Measurements from ENCODE around the gene PARP11. TPM values are rescaled to one million over a fixed set of nuclear protein-coding genes. Genes with fewer than 3 reads are reported as not detected.

The PARP11 gene
- total RNA-seq, 4 donors from 2014 or later = 4.5 to 6.2 (median 5.0) TPM

GRCh38 chr12:3898756-3899155 is 25.6 kb upstream of the PARP11 start:
- no peaks in the 10 kb centered on the region for H3K36me3 ChIP-seq
- H3K4me1 ChIP-seq = no peaks in the 10 kb centered on the region
- TF ChIP-seq EP300 (IDR thresholded peaks at IDR 0.05; ENCODE audit: low read depth) (no peak), POLR2A (IDR thresholded peaks at IDR 0.05) (no peak), POLR2AphosphoS5 (IDR thresholded peaks at IDR 0.05) (no peak), CTCF (IDR thresholded peaks at IDR 0.05) (no peak)
- WGBS, 2 donors (ENCODE audit: low coverage in 1 of 2) = 88 to 89% methylated on average over 2 to 3 of the region's 3 CpGs
- DNase-seq = no peak
- intact Hi-C loops (cut with DNase I; ENCODE audit: low total_unique reads) = no loop called here
- H3K27ac ChIP-seq = no peak overlapping the region
- no peak overlapping the region for H3K4me3 ChIP-seq
- peaks cover 3% of the 10 kb centered on the region for H3K27me3 ChIP-seq
- no peaks in the 10 kb centered on the region for H3K9me3 ChIP-seq
- in situ Hi-C loops (cut with MboI; ENCODE audit: low pct_ligation_motif_present in 1 of 4, low pct_unique_long_range_greater_than_20kb in 1 of 4, low sequenced_read_pairs in 3 of 4) = loop anchor here in 2 of 4 donors (25.0 kb wide), 2 partner anchors 139 to 389 kb away; no protein-coding TSS in a partner anchor

DNA sequence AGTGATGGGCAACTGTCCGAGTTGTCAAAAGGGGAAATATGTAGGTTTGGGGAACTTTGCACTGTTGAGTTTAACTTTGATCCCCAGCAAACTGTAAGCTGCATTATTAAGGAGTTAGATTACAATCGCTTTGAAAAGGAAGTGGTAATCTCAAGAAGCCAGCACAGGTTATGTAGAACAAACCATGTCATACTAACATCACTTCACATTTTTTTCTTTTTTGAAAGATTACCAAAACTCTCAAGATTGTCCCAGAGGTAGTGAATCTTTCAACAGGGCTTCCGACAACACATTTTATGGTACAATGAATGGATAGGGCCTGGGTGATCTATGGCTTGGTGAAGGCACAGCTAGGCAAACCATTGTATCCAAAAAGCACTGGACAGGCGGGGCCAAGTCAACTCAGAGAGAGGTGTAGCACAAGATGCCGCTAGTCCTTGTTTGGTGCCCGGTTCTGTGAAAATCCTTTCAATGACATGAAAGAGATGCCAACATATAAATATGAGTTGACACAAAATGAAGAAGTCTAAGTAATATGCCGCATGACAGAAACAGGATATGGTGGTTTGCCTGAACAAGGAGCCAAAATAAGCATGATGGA is 24.3 kb upstream of the PARP11 start:
- TF ChIP-seq POLR2A (IDR thresholded peaks at IDR 0.05) (no peak), CTCF (IDR thresholded peaks at IDR 0.05) (no peak), POLR2AphosphoS5 (IDR thresholded peaks at IDR 0.05) (no peak), EP300 (IDR thresholded peaks at IDR 0.05; ENCODE audit: low read depth) (no peak)
- Histone ChIP-seq H3K9me3 (no peaks in the 10 kb centered on the region), H3K4me3 (no peak overlapping the region), H3K27me3 (no peaks in the 10 kb centered on the region), H3K27ac (peak overlapping the region; percentile 20 to 64 (median 56)), H3K4me1 (no peaks in the 10 kb centered on the region), H3K36me3 (no peaks in the 10 kb centered on the region)
- DNase-seq = no peak
- in situ Hi-C loops (cut with MboI; ENCODE audit: low pct_ligation_motif_present in 1 of 4, low pct_unique_long_range_greater_than_20kb in 1 of 4, low sequenced_read_pairs in 3 of 4) = loop anchor here in 2 of 4 donors (25.0 kb wide), 2 partner anchors 140 to 390 kb away; no protein-coding TSS in a partner anchor
- 67 to 73% methylated on average over 6 to 7 of the region's 7 CpGs for WGBS, 2 donors (ENCODE audit: low coverage in 1 of 2)
- intact Hi-C loops (cut with DNase I; ENCODE audit: low total_unique reads) = no loop called here

DNA sequence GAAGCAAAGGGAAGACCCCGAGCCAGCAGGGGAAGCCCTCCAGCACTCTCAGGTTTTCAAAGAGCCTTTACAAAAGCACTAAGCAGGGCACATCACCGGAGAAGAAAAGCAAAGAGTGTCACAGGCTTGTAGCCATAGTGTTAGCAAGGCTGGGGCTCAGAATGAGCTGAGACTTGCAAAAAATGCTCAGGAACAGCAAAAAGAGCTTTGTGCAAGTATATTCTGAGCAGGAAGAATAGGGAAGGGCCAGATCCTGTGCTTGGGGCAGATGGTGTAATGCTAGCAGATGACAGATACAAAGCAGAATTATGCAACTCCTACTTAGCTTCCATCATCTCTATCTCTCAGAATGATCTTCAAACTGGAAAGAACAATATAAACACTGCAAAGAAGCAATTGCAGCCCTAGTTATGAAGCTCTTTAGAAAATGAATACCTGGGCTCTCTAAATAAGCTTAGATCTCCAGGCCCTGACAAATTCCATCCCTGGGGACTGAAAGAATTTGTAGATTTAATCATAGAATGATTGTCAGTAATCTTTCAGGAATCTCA is 23.7 kb upstream of the PARP11 start:
- no peak for DNase-seq
- WGBS, 2 donors (ENCODE audit: low coverage in 1 of 2) = 60 to 64% methylated on average over 2 of the region's 2 CpGs
- Histone ChIP-seq H3K9me3 (no peaks in the 10 kb centered on the region), H3K27me3 (no peaks in the 10 kb centered on the region), H3K36me3 (no peaks in the 10 kb centered on the region), H3K27ac (peak overlapping the region; percentile 20 to 64 (median 56)), H3K4me1 (no peaks in the 10 kb centered on the region), H3K4me3 (no peak overlapping the region)
- in situ Hi-C loops (cut with MboI; ENCODE audit: low pct_ligation_motif_present in 1 of 4, low pct_unique_long_range_greater_than_20kb in 1 of 4, low sequenced_read_pairs in 3 of 4) (loop anchor here in 2 of 4 donors (25.0 kb wide), 2 partner anchors 140 to 390 kb away; no protein-coding TSS in a partner anchor), intact Hi-C loops (cut with DNase I; ENCODE audit: low total_unique reads) (no loop called here)
- no peak for TF ChIP-seq POLR2A (IDR thresholded peaks at IDR 0.05)
- no peak for TF ChIP-seq CTCF (IDR thresholded peaks at IDR 0.05)
- no peak for TF ChIP-seq POLR2AphosphoS5 (IDR thresholded peaks at IDR 0.05)

DNA sequence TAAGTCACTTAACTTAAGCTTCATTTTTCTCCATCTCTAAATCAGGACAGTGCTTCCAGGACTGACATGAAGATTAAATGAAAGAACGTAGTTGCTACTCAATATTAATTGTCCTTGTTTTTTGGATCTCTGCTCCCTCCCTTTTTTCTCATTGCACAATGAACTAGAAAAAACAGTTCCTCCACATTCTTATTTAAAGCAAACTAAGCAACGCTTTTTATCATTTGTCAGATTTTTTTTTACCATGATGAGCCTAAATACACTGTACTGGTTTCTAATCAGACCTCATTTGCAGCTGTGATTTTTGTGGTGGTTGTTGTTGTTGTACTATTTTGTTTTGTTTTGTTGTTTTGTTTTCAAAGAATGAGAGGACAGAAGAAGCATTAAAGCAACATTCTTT is 23.2 kb upstream of the PARP11 start:
- intact Hi-C loops (cut with DNase I; ENCODE audit: low total_unique reads) = no loop called here

More for the DNA sequence above, 23.2 kb upstream of the PARP11 start:
- no peak overlapping the region for H3K4me3 ChIP-seq
- TF ChIP-seq POLR2A (IDR thresholded peaks at IDR 0.05) (no peak), EP300 (IDR thresholded peaks at IDR 0.05; ENCODE audit: low read depth) (no peak), POLR2AphosphoS5 (IDR thresholded peaks at IDR 0.05) (no peak)
- H3K9me3 ChIP-seq = no peaks in the 10 kb centered on the region
- peak overlapping the region; percentile 20 to 64 (median 56) for H3K27ac ChIP-seq
- no peaks in the 10 kb centered on the region for H3K27me3 ChIP-seq
- 44 to 62% methylated on average over 2 of the region's 2 CpGs for WGBS, 2 donors (ENCODE audit: low coverage in 1 of 2)
- DNase-seq = no peak
- no peaks in the 10 kb centered on the region for H3K36me3 ChIP-seq
- in situ Hi-C loops (cut with MboI; ENCODE audit: low pct_ligation_motif_present in 1 of 4, low pct_unique_long_range_greater_than_20kb in 1 of 4, low sequenced_read_pairs in 3 of 4) = loop anchor here in 2 of 4 donors (25.0 kb wide), 2 partner anchors 141 to 391 kb away; no protein-coding TSS in a partner anchor
- no peaks in the 10 kb centered on the region for H3K4me1 ChIP-seq
